HL-60 (cell line): ENCODE data around the gene PRKCE.
A peak's percentile ranks its signal among the peaks of the same experiment; 100 is the strongest.
"Not testable (repeated sequence)": the region's sequence is repeated elsewhere in the genome, so short reads cannot be mapped to it uniquely, and the experiment has no call there.

Experiments used
- DNase-seq, 2 experiments: peaks; one replicate each; pipeline ENCODE4 v3.0.0-alpha.2; 2010 to 2020; ENCODE audit warnings: low read depth in 1 of 2, low spot score in 1 of 2
- H3K27ac ChIP-seq: fragments of 250-450 bp; sonication (Bioruptor Pico); replicated peaks from 2 replicates; pipeline ENCODE4 v1.5.1; 2020; ENCODE audit warnings: mild to moderate bottlenecking, moderate library complexity
- H3K27me3 ChIP-seq: fragments of 250-450 bp; sonication (Bioruptor Pico); 2 replicates; pipeline ENCODE4 v1.5.1; 2021; ENCODE audit warnings: mild to moderate bottlenecking, moderate library complexity; ENCODE audit not compliant: insufficient read depth, poor library complexity, severe bottlenecking
- H3K4me3 ChIP-seq: replicated peaks from 2 replicates; pipeline ENCODE4 v1.5.1; 2011; ENCODE audit warnings: mild to moderate bottlenecking, control low read depth, low read length; ENCODE audit not compliant: insufficient read depth
- GABPA ChIP-seq: IDR thresholded peaks from 2 replicates; pipeline ENCODE4 v1.6.1; 2012; ENCODE audit warnings: low read depth
- POLR2AphosphoS5 ChIP-seq: IDR thresholded peaks from 2 replicates; pipeline ENCODE4 v1.6.1; 2012; ENCODE audit warnings: low read depth
- SPI1 ChIP-seq: IDR thresholded peaks from 2 replicates; pipeline ENCODE4 v1.6.1; 2012; ENCODE audit warnings: low read depth, mild to moderate bottlenecking, borderline replicate concordance
- TF ChIP-seq, protein P1 (sequence below): IDR thresholded peaks from 2 replicates; pipeline ENCODE4 v1.6.1; 2012; ENCODE audit warnings: low read depth; ENCODE audit not compliant: insufficient replicate concordance
- TF ChIP-seq, protein P2 (sequence below): IDR thresholded peaks from one replicate; pipeline ENCODE4 v1.5.1; 2011; ENCODE audit warnings: low read length, control low read depth, inconsistent platforms; ENCODE audit not compliant: insufficient read depth

PRKCE gene

DNA sequence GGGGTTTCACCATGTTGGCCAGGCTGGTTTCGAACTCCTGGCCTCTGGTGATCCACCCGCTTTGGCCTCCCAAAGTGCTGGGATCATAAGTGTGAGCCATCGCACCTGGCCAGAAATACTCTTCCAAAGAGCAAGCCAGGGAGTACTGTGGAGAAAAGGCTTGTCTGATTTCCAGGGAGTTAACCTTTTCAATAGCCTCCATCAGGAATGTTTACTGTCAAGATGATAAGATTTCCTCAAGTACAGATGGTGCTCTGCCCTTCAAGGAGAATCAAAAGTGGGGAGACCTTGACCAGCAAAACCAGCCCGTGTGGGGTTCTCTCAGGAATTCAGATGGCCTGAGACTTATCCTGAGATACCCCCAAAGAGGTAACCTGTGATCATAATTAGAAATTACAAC is 237.2 kb downstream of the PRKCE start:
- Histone ChIP-seq H3K27ac (peak overlapping the region; percentile 49), H3K27me3 (no peaks in the 10 kb centered on the region), H3K4me3 (no peak overlapping the region)
- TF ChIP-seq, protein P1, sequence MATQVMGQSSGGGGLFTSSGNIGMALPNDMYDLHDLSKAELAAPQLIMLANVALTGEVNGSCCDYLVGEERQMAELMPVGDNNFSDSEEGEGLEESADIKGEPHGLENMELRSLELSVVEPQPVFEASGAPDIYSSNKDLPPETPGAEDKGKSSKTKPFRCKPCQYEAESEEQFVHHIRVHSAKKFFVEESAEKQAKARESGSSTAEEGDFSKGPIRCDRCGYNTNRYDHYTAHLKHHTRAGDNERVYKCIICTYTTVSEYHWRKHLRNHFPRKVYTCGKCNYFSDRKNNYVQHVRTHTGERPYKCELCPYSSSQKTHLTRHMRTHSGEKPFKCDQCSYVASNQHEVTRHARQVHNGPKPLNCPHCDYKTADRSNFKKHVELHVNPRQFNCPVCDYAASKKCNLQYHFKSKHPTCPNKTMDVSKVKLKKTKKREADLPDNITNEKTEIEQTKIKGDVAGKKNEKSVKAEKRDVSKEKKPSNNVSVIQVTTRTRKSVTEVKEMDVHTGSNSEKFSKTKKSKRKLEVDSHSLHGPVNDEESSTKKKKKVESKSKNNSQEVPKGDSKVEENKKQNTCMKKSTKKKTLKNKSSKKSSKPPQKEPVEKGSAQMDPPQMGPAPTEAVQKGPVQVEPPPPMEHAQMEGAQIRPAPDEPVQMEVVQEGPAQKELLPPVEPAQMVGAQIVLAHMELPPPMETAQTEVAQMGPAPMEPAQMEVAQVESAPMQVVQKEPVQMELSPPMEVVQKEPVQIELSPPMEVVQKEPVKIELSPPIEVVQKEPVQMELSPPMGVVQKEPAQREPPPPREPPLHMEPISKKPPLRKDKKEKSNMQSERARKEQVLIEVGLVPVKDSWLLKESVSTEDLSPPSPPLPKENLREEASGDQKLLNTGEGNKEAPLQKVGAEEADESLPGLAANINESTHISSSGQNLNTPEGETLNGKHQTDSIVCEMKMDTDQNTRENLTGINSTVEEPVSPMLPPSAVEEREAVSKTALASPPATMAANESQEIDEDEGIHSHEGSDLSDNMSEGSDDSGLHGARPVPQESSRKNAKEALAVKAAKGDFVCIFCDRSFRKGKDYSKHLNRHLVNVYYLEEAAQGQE: no peak
- TF ChIP-seq, protein P2, sequence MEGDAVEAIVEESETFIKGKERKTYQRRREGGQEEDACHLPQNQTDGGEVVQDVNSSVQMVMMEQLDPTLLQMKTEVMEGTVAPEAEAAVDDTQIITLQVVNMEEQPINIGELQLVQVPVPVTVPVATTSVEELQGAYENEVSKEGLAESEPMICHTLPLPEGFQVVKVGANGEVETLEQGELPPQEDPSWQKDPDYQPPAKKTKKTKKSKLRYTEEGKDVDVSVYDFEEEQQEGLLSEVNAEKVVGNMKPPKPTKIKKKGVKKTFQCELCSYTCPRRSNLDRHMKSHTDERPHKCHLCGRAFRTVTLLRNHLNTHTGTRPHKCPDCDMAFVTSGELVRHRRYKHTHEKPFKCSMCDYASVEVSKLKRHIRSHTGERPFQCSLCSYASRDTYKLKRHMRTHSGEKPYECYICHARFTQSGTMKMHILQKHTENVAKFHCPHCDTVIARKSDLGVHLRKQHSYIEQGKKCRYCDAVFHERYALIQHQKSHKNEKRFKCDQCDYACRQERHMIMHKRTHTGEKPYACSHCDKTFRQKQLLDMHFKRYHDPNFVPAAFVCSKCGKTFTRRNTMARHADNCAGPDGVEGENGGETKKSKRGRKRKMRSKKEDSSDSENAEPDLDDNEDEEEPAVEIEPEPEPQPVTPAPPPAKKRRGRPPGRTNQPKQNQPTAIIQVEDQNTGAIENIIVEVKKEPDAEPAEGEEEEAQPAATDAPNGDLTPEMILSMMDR: no peak
- DNase-seq: no peak

DNA sequence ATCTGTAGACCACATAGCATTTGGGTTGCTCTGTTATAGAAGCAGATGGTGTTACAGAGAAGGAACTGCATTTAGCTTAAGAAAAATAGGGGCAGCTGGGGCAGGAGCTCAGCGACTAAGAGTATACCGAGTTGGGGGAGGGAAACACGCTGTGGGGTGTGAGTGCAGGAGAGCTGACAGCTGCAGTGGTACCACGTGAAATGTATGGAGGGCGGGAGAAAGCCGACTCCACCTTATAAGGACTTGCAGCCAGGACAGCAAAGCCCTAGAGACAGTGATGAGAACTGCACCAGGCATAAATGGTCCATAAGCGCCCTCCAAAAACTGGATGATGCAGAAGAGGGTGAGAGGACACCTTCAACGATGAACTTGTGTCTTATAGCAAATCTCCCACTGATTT is 237.6 kb downstream of the PRKCE start:
- Histone ChIP-seq H3K27me3 (no peaks in the 10 kb centered on the region), H3K4me3 (no peak overlapping the region), H3K27ac (peak overlapping the region; percentile 49)
- TF ChIP-seq GABPA: no peak
- TF ChIP-seq, protein P1: no peak
- no peak for TF ChIP-seq POLR2AphosphoS5
- no peak for TF ChIP-seq SPI1
- TF ChIP-seq, protein P2: no peak
- peak; percentile 49 to 69 for DNase-seq

DNA sequence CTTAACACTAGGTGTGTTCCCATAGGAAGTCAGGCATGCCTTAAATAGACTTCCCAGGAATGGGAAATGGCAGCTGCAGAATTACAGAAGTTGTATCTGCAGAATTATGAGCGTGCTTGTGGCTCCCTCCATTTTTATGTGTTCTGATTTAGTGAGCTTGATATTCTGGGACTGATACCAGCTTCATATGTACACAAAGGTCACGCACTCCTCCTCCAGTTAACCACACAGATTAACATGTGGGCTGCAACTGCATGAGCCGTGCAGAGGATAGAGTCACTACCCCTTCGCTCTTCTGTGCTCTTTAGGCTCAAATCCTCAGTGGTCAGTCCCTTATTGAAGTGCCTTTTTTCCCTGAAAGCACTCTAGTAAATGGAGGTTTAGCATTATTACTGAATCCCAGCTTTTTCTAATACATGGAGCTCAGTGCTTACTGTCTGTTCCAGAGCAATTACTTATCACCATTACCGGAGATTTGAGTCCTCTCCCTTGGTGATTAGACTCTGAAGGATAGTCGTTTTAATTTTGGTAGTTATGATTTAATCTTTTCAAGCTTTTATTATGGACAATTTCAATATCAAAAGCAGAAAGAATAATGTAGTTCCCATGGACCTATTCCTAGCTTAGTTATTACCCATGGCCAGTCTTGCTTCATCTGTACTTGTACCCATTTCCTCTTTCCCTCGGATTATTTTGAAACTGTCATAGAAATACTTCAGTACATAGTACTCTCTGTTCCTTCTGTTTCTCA is 238.3 kb downstream of the PRKCE start:
- H3K27me3 ChIP-seq: no peaks in the 10 kb centered on the region
- TF ChIP-seq GABPA: no peak
- TF ChIP-seq, protein P1: no peak
- peak; percentile 88 for TF ChIP-seq SPI1
- TF ChIP-seq, protein P2: no peak
- no peak for TF ChIP-seq POLR2AphosphoS5
- peak in 1 of 2 experiments; percentile 31 for DNase-seq
- no peak overlapping the region for H3K4me3 ChIP-seq
- H3K27ac ChIP-seq: peak overlapping the region; percentile 7; the same call in 1 of the 2 replicates

DNA sequence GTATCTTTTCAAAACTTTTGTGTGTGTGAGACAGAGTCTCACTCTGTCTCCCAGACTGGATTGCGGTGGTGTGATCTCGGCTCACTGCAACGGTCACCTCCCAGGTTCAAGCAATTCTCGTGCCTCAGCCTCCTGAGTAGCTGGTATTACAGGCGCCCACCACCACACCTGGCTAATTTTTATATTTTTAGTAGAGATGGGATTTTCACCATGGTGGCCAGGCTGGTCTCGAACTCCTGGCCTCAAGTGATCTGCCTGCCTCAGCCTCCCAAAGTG is 238.8 kb downstream of the PRKCE start:
- not testable (repeated sequence) for DNase-seq, H3K27me3 ChIP-seq, H3K4me3 ChIP-seq
- H3K27ac ChIP-seq: peak overlapping the region; percentile 7; the same call in 1 of the 2 replicates
